ENCODE measurements around the gene CFAP73. TPM values are rescaled to one million over a fixed set of nuclear protein-coding genes. Genes with fewer than 3 reads are reported as not detected.

The CFAP73 gene
- total and polyA plus RNA-seq, 2 donors from 2014 or later: 0.52 to 2.4 TPM

GRCh38 chr12:113191227-113191626, 41.7 kb downstream of the CFAP73 start:
- H3K36me3 ChIP-seq (ENCODE audit: control insufficient read depth in 2 of 3, insufficient read depth in 3 of 3, low read length in 3 of 3): peaks cover 2 to 18% (median 6%) of the 10 kb centered on the region in 3 donors
- intact Hi-C loops (cut with DNase I): no loop called here
- H3K4me1 ChIP-seq (ENCODE audit: control insufficient read depth in 2 of 3, insufficient read depth in 2 of 3, low read depth in 1 of 3, low read length in 3 of 3): peaks cover 0 to 12% (median 3%) of the 10 kb centered on the region in 3 donors
- H3K27me3 ChIP-seq (ENCODE audit: control insufficient read depth, insufficient read depth, low read length): no peaks in the 10 kb centered on the region
- no peak overlapping the region for H3K9ac ChIP-seq (ENCODE audit: low read length in 3 of 3)
- H3K4me3 ChIP-seq (ENCODE audit: low read length in 3 of 3): no peak overlapping the region
- H3K9me3 ChIP-seq (ENCODE audit: control insufficient read depth in 2 of 3, insufficient read depth in 1 of 3, low read length in 3 of 3): no peaks in the 10 kb centered on the region
- TF ChIP-seq CTCF (IDR thresholded peaks at IDR 0.05; ENCODE audit: borderline replicate concordance, extremely low read depth, insufficient read depth): no peak
- DNase-seq (peak in 1 of 5 donors; percentile 66), FAIRE-seq (no peak)
- no peak overlapping the region for H3K27ac ChIP-seq (ENCODE audit: low read depth in 2 of 2, low read length in 2 of 2)

- H3K4me1 ChIP-seq (ENCODE audit: control insufficient read depth in 2 of 3, insufficient read depth in 2 of 3, low read depth in 1 of 3, low read length in 3 of 3): peaks cover 0 to 4% (median 3%) of the 10 kb centered on the region in 3 donors
- H3K27ac ChIP-seq (ENCODE audit: low read depth in 2 of 2, low read length in 2 of 2): no peak overlapping the region
- H3K4me3 ChIP-seq (ENCODE audit: low read length in 3 of 3): no peak overlapping the region
- no peak overlapping the region for H3K9ac ChIP-seq (ENCODE audit: low read length in 3 of 3)
- no peak for TF ChIP-seq CTCF (IDR thresholded peaks at IDR 0.05; ENCODE audit: borderline replicate concordance, extremely low read depth, insufficient read depth)
- H3K9me3 ChIP-seq (ENCODE audit: control insufficient read depth in 2 of 3, insufficient read depth in 1 of 3, low read length in 3 of 3): no peaks in the 10 kb centered on the region
- intact Hi-C loops (cut with DNase I): no loop called here
- FAIRE-seq (no peak), DNase-seq (peak in 4 of 5 donors; percentile 50 to 77 (median 58))
- peaks cover 0 to 18% (median 4%) of the 10 kb centered on the region in 3 donors for H3K36me3 ChIP-seq (ENCODE audit: control insufficient read depth in 2 of 3, insufficient read depth in 3 of 3, low read length in 3 of 3)
- H3K27me3 ChIP-seq (ENCODE audit: control insufficient read depth, insufficient read depth, low read length): no peaks in the 10 kb centered on the region
Observed at GRCh38 chr12:113194971-113195391, 45.5 kb downstream of the CFAP73 start.

GRCh38 chr12:113195598-113195997, 46.1 kb downstream of the CFAP73 start:
- no peak overlapping the region for H3K9ac ChIP-seq (ENCODE audit: low read length in 3 of 3)
- peak in 1 of 5 donors; percentile 56 for DNase-seq
- no peak overlapping the region for H3K27ac ChIP-seq (ENCODE audit: low read depth in 2 of 2, low read length in 2 of 2)
- peaks cover 0 to 14% (median 4%) of the 10 kb centered on the region in 3 donors for H3K36me3 ChIP-seq (ENCODE audit: control insufficient read depth in 2 of 3, insufficient read depth in 3 of 3, low read length in 3 of 3)
- no peaks in the 10 kb centered on the region for H3K9me3 ChIP-seq (ENCODE audit: control insufficient read depth in 2 of 3, insufficient read depth in 1 of 3, low read length in 3 of 3)
- no peak overlapping the region for H3K4me3 ChIP-seq (ENCODE audit: low read length in 3 of 3)
- no peak for FAIRE-seq
- H3K4me1 ChIP-seq (ENCODE audit: control insufficient read depth in 2 of 3, insufficient read depth in 2 of 3, low read depth in 1 of 3, low read length in 3 of 3): peaks cover 0 to 4% (median 3%) of the 10 kb centered on the region in 3 donors
- TF ChIP-seq CTCF (IDR thresholded peaks at IDR 0.05; ENCODE audit: borderline replicate concordance, extremely low read depth, insufficient read depth): no peak
- intact Hi-C loops (cut with DNase I): no loop called here
- no peaks in the 10 kb centered on the region for H3K27me3 ChIP-seq (ENCODE audit: control insufficient read depth, insufficient read depth, low read length)

GRCh38 chr12:113196582-113196981, 47.1 kb downstream of the CFAP73 start:
- peaks cover 0 to 6% (median 3%) of the 10 kb centered on the region in 3 donors for H3K4me1 ChIP-seq (ENCODE audit: control insufficient read depth in 2 of 3, insufficient read depth in 2 of 3, low read depth in 1 of 3, low read length in 3 of 3)
- TF ChIP-seq CTCF (IDR thresholded peaks at IDR 0.05; ENCODE audit: borderline replicate concordance, extremely low read depth, insufficient read depth): no peak
- H3K9me3 ChIP-seq (ENCODE audit: control insufficient read depth in 2 of 3, insufficient read depth in 1 of 3, low read length in 3 of 3): no peaks in the 10 kb centered on the region
- H3K9ac ChIP-seq (ENCODE audit: low read length in 3 of 3): no peak overlapping the region
- no peaks in the 10 kb centered on the region for H3K27me3 ChIP-seq (ENCODE audit: control insufficient read depth, insufficient read depth, low read length)
- H3K36me3 ChIP-seq (ENCODE audit: control insufficient read depth in 2 of 3, insufficient read depth in 3 of 3, low read length in 3 of 3): peaks cover 0 to 7% (median 2%) of the 10 kb centered on the region in 3 donors
- FAIRE-seq (no peak), DNase-seq (peak in 1 of 5 donors; percentile 54)
- H3K27ac ChIP-seq (ENCODE audit: low read depth in 2 of 2, low read length in 2 of 2): no peak overlapping the region
- no peak overlapping the region for H3K4me3 ChIP-seq (ENCODE audit: low read length in 3 of 3)
- intact Hi-C loops (cut with DNase I): no loop called here
